ENCODE measurements around the gene HES2.

- no peak for TF ChIP-seq CTCF (IDR thresholded peaks at IDR 0.05)
- no peak for TF ChIP-seq EP300 (IDR thresholded peaks at IDR 0.05)
- TF ChIP-seq POLR2AphosphoS5 (IDR thresholded peaks at IDR 0.05): no peak
- TF ChIP-seq POLR2A (IDR thresholded peaks at IDR 0.05): no peak
These were observed 27.5 kb downstream of the HES2 start for GRCh38 chr1:6391951-6392808.

Data from gastroesophageal sphincter (tissue), 3 donors.